Measurements from ENCODE around the gene ADGRL3. TPM values are rescaled to one million over a fixed set of nuclear protein-coding genes. Genes with fewer than 3 reads are reported as not detected.
"Not testable (repeated sequence)": the region's sequence is repeated elsewhere in the genome, so short reads cannot be mapped to it uniquely, and the experiment has no call there.

Gene ADGRL3
- polyA plus RNA-seq, 1 donor from 2014 or later: not detected

GRCh38 chr4:61380865-61381264 lies 180.7 kb downstream of the ADGRL3 start:
- no peaks in the 10 kb centered on the region for H3K36me3 Mint-ChIP-seq
- H3K27ac Mint-ChIP-seq: no peak overlapping the region
- H3K4me1 Mint-ChIP-seq: no peaks in the 10 kb centered on the region
- H3K9me3 Mint-ChIP-seq: peaks cover 0 to 7% (median 6%) of the 10 kb centered on the region in 3 donors
- H3K27me3 Mint-ChIP-seq: no peaks in the 10 kb centered on the region
- no peak overlapping the region for H3K4me3 Mint-ChIP-seq

DNA sequence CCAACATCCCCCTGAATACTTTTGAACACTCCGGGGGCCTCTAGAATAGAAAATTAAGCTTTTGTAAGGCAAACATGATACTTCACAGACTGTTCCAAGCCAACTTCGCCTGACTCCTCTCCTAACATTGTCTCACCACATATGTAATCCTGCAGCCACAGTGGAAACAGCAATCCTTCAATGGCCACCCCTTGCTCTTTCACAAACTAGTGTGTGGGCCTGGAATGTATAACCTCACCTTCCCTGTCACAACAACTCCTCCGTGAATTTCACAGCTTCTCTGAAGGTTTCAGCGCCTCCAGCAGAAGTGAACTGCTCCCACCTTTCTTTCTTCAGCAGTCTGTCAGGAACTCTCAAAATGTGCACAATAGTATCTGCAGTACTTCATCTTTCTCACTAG lies 185.1 kb downstream of the ADGRL3 start:
- Mint-ChIP-seq H3K4me1 (no peaks in the 10 kb centered on the region), H3K27me3 (no peaks in the 10 kb centered on the region), H3K27ac (no peak overlapping the region), H3K4me3 (no peak overlapping the region), H3K9me3 (peaks cover 7% of the 10 kb centered on the region in 3 donors), H3K36me3 (no peaks in the 10 kb centered on the region)

DNA sequence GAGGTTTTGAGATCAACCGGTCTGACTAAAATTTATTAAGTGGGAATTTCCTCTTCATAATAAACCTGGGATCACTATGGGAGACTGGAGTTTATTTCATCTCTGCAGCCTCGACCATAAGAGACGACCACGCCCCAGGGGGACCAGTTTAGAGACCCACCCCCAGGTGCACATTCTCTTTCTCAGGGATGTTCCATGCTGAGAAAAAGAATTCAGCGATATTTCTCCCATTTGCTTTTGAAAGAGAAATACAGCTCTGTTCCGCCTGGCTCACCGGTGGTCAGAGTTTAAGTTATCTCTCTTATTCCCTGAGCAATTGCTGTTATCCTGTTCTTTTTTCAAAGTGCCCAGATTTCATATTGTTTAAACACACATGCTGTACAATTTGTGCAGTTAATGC lies 187.2 kb downstream of the ADGRL3 start:
- H3K36me3 Mint-ChIP-seq, H3K27me3 Mint-ChIP-seq, H3K4me1 Mint-ChIP-seq, H3K9me3 Mint-ChIP-seq, H3K4me3 Mint-ChIP-seq, H3K27ac Mint-ChIP-seq: not testable (repeated sequence)

- H3K27ac Mint-ChIP-seq: no peak overlapping the region
- peaks cover 4 to 7% (median 7%) of the 10 kb centered on the region in 3 donors for H3K9me3 Mint-ChIP-seq
- H3K4me3 Mint-ChIP-seq: no peak overlapping the region
- no peaks in the 10 kb centered on the region for H3K27me3 Mint-ChIP-seq
- H3K4me1 Mint-ChIP-seq: no peaks in the 10 kb centered on the region
- H3K36me3 Mint-ChIP-seq: no peaks in the 10 kb centered on the region
Observed at GRCh38 chr4:61389640-61390039, 189.5 kb downstream of the ADGRL3 start.

DNA sequence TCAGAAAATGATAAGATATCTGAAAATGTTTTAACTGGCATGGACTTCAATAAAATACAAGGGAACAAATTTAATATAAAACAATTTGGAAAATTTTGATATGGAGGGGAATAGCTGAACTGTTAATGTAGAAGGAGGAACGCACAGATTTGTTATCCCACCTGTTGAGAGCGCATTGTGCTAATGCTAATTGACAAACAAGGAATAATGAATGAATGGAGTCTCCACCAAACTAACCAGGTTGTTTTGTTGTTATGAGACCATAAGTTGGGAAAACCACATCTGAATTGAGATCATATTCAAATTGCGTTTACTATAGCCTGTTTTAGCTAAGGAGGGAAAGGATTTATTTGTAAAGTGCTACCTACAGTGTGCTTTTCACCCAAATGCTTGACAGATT lies 195.6 kb downstream of the ADGRL3 start:
- Mint-ChIP-seq H3K27me3 (no peaks in the 10 kb centered on the region), H3K27ac (no peak overlapping the region), H3K4me1 (no peaks in the 10 kb centered on the region), H3K4me3 (no peak overlapping the region), H3K36me3 (no peaks in the 10 kb centered on the region), H3K9me3 (peaks cover 0 to 4% (median 2%) of the 10 kb centered on the region in 3 donors)

GRCh38 chr4:61397174-61397573 lies 197.0 kb downstream of the ADGRL3 start:
- H3K27me3 Mint-ChIP-seq: no peaks in the 10 kb centered on the region
- no peaks in the 10 kb centered on the region for H3K4me1 Mint-ChIP-seq
- H3K27ac Mint-ChIP-seq: no peak overlapping the region
- no peak overlapping the region for H3K4me3 Mint-ChIP-seq
- no peaks in the 10 kb centered on the region for H3K36me3 Mint-ChIP-seq
- peaks cover 0 to 4% (median 2%) of the 10 kb centered on the region in 3 donors for H3K9me3 Mint-ChIP-seq

DNA sequence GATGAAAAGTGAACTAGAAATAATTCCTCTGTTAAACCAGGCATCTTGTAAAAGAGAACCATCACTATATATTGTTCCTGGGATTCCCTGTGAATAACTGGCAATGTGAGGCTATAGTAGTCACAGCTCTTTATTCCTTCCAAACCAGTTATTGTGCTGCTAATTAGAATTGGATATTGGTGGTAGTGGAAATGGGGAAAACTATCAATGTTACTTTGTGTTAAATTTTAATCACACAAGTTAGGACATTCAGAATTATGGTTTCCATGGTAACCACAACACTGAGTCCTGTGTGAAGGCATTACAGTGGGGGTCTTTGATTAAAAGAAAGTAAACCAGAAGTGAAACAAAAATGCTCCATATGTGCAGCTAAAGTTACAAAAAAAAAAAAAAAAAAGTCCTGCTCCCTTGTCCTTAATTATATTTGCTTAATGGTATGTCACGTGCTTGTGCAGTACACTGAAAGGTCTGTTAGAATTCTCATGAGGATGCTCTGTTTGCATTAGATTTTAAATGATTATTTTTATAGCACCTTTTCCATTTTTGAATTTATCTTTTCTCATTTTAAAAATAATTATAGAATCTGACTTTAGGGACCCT lies 200.4 kb downstream of the ADGRL3 start:
- Mint-ChIP-seq H3K36me3 (no peaks in the 10 kb centered on the region), H3K27ac (no peak overlapping the region), H3K9me3 (peaks cover 0 to 4% (median 2%) of the 10 kb centered on the region in 3 donors)

DNA sequence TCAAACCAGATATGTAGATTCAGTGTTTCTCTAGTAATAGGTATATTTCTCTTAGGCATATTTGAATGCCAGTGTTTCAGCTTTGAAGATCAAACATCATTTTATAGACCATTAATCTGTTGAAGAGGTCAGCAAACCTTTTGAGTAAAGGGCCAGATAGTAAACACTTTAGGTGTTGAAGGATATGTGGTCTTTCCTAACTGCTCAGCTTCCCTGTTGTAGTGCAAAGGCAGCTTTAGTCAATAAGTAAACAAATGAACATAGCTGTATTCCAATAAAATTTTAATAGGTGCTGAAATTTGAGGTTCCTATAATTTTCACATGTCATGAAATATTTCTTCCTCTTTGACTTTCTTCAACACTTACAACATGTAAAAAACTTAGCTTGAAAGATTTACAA lies 201.6 kb downstream of the ADGRL3 start:
- Mint-ChIP-seq H3K9me3 (peaks cover 0 to 4% (median 2%) of the 10 kb centered on the region in 3 donors), H3K36me3 (no peaks in the 10 kb centered on the region), H3K27me3 (no peaks in the 10 kb centered on the region), H3K4me1 (no peaks in the 10 kb centered on the region), H3K4me3 (no peak overlapping the region), H3K27ac (no peak overlapping the region)

More for the DNA sequence above, 200.4 kb downstream of the ADGRL3 start:
- no peaks in the 10 kb centered on the region for H3K4me1 Mint-ChIP-seq
- no peak overlapping the region for H3K4me3 Mint-ChIP-seq
- H3K27me3 Mint-ChIP-seq: no peaks in the 10 kb centered on the region

DNA sequence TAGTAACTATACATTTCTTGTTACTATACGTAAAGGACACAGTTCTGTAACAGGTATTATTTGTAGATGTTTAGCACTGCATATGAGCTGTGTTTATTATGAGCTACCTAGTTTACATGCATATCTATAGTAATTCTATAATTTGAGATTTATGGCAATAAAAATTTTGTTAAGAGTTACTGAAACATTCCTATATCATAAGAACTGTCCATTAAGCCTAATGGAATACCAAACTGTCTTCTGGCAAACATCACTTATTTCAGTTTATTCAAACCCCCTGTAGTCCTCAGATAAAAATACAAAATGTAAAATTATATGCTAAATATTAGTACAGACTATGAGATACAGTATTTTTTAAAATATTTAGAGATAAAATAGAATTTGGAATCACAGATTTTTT lies 205.2 kb downstream of the ADGRL3 start:
- H3K27me3 Mint-ChIP-seq: no peaks in the 10 kb centered on the region
- H3K27ac Mint-ChIP-seq: no peak overlapping the region
- no peaks in the 10 kb centered on the region for H3K36me3 Mint-ChIP-seq
- H3K9me3 Mint-ChIP-seq: no peaks in the 10 kb centered on the region
- no peaks in the 10 kb centered on the region for H3K4me1 Mint-ChIP-seq
- H3K4me3 Mint-ChIP-seq: no peak overlapping the region

DNA sequence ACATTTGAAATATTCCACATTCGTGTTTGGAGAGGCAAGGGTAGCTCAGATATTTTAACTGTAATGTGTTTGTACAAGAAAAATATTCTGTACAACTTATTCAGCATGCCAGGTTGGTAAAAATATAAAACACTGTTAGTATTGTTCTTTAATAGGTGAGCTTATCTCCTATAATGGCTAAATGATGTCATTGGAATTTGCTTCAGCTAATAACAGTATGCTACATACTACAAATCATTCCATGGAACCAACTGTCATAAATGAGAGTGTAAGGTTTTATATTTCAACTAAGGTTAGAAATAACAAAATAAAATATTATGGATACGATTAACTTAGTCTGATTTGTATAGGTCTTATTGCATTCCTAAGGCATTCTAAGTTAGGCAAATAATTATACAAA lies 206.6 kb downstream of the ADGRL3 start:
- Mint-ChIP-seq H3K27me3 (no peaks in the 10 kb centered on the region), H3K27ac (no peak overlapping the region), H3K4me3 (no peak overlapping the region), H3K4me1 (no peaks in the 10 kb centered on the region), H3K36me3 (no peaks in the 10 kb centered on the region), H3K9me3 (no peaks in the 10 kb centered on the region)

DNA sequence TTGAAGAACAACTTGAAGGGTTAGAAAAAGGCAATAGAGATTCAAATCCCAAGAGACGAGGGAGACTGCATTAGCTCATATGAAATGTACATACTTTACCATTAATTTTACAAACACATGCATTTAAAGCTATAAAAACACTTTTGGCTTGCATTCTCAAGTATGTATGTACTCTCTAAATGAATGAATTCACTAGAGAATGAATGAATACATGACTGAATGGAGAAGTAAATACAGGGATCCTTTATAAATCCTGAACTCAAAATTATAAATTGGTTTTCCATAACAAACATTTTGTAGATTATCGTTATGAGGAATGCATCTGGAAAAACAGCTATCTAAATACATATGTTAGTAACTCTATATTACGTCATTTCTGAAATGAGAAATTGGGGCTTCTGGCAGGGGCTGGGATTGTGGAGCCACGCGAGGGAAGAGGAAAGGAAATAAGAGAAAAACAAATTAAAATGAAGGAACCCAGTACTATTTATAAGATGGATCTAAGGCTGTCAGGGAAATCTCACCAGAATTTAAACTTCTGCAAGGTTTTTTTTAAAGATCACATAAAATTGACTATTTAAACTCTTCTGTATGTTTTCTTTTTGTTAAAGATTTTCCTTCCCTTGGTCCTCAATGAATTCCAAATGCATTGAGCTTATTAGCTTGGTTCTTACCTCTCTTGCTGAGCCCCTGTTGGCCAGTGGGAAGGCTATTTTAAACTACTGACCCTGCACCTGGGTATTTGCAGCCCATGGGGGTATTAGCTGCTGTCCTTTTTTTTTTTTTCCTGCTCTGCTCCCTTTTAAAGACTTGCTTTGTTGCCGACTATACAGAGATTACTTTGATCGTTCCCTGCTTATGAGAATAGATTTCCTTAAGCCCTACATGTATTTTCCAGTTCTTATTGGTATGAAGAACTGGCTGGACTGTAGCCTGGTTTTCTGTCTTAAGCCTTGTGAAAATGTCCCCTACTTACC lies 207.8 kb downstream of the ADGRL3 start:
- H3K9me3 Mint-ChIP-seq: no peaks in the 10 kb centered on the region
- H3K27ac Mint-ChIP-seq: no peak overlapping the region
- no peaks in the 10 kb centered on the region for H3K36me3 Mint-ChIP-seq
- no peaks in the 10 kb centered on the region for H3K27me3 Mint-ChIP-seq
- no peak overlapping the region for H3K4me3 Mint-ChIP-seq
- H3K4me1 Mint-ChIP-seq: no peaks in the 10 kb centered on the region

DNA sequence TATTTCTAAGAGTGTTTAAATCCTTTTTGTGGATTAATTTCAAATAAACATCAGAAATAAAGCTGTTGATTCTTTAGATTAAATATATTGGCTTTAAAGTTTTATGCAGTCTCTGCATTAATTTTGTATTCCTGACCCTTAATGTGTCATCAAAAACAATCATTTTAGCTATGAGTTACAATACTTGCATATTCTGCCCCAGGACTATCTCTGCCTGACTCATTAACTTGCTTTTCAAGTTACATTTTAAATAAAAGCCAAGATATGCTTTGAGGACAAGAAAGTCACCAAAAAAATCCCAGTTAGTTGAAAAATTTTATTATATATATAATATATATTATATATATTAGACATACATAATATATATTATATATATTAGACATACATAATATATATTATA lies 208.7 kb downstream of the ADGRL3 start:
- no peaks in the 10 kb centered on the region for H3K4me1 Mint-ChIP-seq
- no peak overlapping the region for H3K27ac Mint-ChIP-seq
- no peak overlapping the region for H3K4me3 Mint-ChIP-seq
- no peaks in the 10 kb centered on the region for H3K9me3 Mint-ChIP-seq
- no peaks in the 10 kb centered on the region for H3K27me3 Mint-ChIP-seq
- H3K36me3 Mint-ChIP-seq: no peaks in the 10 kb centered on the region

DNA sequence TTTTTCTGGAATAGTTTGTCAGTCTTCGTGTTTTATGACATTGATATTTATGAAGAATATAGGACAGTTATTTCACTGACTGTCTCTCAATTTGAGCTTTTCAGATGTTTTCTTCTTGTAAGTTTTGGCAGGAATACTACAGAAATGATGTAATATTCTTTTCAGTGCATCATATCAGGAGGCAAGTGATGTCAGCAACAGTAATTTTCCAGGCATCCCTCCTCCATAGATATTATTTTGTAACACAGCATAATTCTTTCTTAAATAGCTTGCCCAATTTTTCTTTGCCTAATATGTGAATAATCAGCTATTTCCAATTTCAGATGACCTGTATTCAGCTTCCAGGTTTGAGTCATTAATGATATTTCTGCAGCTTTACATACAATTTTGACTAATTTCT lies 211.1 kb downstream of the ADGRL3 start:
- Mint-ChIP-seq H3K4me1 (no peaks in the 10 kb centered on the region), H3K27me3 (no peaks in the 10 kb centered on the region), H3K9me3 (no peaks in the 10 kb centered on the region), H3K4me3 (no peak overlapping the region), H3K27ac (no peak overlapping the region), H3K36me3 (no peaks in the 10 kb centered on the region)

GRCh38 chr4:61425315-61425714 lies 225.2 kb downstream of the ADGRL3 start:
- H3K9me3 Mint-ChIP-seq: peaks cover 0 to 14% (median 1%) of the 10 kb centered on the region in 3 donors
- peaks cover 0 to 2% (median 0%) of the 10 kb centered on the region in 3 donors for H3K4me1 Mint-ChIP-seq
- H3K27me3 Mint-ChIP-seq: no peaks in the 10 kb centered on the region
- H3K4me3 Mint-ChIP-seq: no peak overlapping the region
- H3K27ac Mint-ChIP-seq: no peak overlapping the region
- H3K36me3 Mint-ChIP-seq: peaks cover 2% of the 10 kb centered on the region

- H3K27ac Mint-ChIP-seq: no peak overlapping the region
- H3K4me3 Mint-ChIP-seq: no peak overlapping the region
- H3K9me3 Mint-ChIP-seq: peaks cover 0 to 17% (median 1%) of the 10 kb centered on the region in 3 donors
- no peaks in the 10 kb centered on the region for H3K27me3 Mint-ChIP-seq
- peaks cover 2% of the 10 kb centered on the region for H3K36me3 Mint-ChIP-seq
- peaks cover 0 to 2% (median 0%) of the 10 kb centered on the region in 3 donors for H3K4me1 Mint-ChIP-seq
Observed at GRCh38 chr4:61426229-61426628, 226.1 kb downstream of the ADGRL3 start.
